GM04504 (cell line): ENCODE data around the gene CCDC112.
"Not testable (repeated sequence)": the region's sequence is repeated elsewhere in the genome, so short reads cannot be mapped to it uniquely, and the experiment has no call there.

Experiments used
- DNase-seq: peaks from one replicate; pipeline ENCODE4 v3.0.0-alpha.2; 2012; ENCODE audit warnings: low read depth

Gene CCDC112

GRCh38 chr5:115260248-115260647 lies 36.2 kb downstream of the CCDC112 start:
- no peak for DNase-seq

GRCh38 chr5:115257981-115258380 lies 38.5 kb downstream of the CCDC112 start:
- DNase-seq = no peak

- not testable (repeated sequence) for DNase-seq
Observed at GRCh38 chr5:115249379-115249778, 47.1 kb downstream of the CCDC112 start.

- no peak for DNase-seq
Observed at GRCh38 chr5:115246361-115246991, 50.0 kb downstream of the CCDC112 start.

DNA sequence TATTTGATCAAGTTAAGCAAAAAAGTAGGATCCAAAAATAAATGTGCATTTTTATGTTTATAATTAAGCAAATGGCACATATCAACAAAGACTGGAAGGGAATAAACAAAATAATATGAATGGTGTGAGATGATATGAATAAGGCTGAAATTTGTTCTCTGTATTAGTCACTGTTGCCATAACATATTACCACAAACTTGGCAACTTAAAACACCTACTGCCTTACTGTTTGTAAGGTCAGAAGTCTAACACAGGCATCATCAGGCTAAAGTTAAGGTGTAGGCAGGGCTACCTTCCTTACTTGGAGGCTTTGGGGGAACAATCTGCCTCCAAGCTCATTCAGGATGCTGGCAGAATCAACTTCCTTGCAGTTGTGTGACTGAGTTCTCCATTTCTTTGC lies 53.0 kb downstream of the CCDC112 start:
- no peak for DNase-seq

DNA sequence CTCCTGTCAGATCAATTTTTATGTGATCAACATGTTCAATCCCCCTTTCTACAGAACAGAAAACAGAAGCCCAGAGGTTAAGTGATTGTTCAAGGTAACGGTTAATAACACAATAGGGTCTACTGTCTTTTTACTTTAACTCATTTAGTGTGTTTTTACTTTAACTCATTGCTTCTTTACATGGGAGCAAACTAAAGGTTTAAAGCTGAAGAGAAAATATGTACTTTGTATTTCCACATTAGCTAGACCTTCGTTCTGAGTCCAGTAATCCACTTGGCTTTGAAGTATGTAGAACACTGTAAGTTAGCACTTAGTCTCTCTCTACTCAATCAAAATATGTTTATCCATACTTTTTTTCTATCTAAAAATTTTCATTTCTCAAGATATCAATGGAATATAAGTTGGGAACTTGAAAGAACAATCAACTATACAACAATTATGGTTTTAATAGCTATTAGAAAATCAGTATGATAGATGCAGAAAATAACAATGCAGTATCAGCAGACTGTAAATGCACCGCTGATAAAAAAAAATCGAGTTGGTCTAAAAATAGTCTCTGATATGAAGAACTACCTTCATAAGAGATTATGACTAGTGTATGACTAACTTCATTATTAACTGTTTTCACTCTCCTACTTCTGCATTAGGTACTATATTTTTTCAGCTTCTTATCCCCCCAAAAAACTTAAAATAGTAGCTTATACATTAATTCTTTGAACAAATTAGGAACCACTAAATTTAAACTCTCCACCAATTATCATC lies 54.4 kb downstream of the CCDC112 start:
- no peak for DNase-seq

DNA sequence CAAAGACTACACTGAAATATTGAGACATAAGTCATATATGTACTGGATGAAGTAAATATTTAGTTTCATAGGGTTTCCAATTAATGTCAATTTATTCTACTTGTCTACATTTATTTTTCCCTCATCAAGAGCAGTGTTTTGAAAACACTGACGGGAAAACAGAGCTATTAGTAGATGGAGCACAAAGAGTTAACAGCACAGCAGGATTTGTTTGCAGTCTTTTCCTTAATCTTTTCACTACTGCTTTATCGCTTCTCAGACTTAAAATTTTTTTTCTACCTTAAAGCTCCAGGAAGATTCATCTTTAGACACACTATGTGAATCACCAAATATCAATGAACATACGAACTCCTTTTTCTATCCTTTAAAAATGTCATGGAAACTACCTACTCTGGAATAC lies 59.4 kb downstream of the CCDC112 start:
- no peak for DNase-seq

DNA sequence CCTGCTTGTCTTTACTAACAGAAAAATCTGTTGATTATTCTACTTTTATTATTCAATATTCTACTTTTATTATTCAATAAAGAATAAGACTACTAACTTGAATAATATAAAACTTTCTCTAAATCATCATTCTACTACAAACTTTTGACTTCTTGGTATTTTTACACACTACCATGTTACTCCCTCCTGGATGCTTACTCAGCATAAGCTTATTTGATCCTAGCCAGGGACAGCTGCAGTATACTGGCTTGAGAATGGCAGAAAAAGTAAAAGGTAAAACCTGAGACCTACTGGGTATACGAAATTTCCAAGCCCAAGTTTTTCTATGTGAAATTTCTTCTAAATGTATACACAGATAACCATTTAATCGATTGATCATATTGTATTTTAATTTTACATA lies 59.9 kb downstream of the CCDC112 start:
- no peak for DNase-seq

- DNase-seq = no peak
Observed at GRCh38 chr5:115231598-115231997, 64.9 kb downstream of the CCDC112 start.

DNA sequence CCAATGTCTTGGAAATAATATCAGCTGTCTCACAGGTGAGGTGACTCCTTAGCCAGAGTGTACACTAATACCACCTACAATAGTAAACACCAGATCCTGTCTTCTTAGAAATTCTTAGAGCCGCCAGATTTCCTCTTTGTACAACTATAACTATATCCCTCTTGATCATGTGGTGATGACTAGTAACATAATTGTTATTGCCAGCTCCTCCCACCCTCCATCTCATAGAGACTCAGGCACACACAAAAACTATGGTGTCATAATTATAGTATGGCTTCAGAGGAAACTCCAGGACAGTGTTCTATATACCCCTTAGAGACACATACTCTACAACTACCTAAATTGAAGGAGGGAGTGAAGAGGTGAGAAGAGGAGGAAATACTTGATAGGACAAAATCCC lies 66.8 kb downstream of the CCDC112 start:
- no peak for DNase-seq

- no peak for DNase-seq
Observed at GRCh38 chr5:115227281-115227680, 69.2 kb downstream of the CCDC112 start.
